ENCODE measurements around the gene EXT2. TPM values are rescaled to one million over a fixed set of nuclear protein-coding genes. Genes with fewer than 3 reads are reported as not detected.

Gene EXT2
- total and polyA plus RNA-seq, 2 experiments from 2014 or later: 99.8 to 209 TPM

GRCh38 chr11:44228379-44228778, 132.9 kb downstream of the EXT2 start:
- no peak overlapping the region for H3K9ac ChIP-seq
- in situ Hi-C loops (cut with MboI): no loop called here
- no peak for DNase-seq
- H3K9me3 ChIP-seq (ENCODE audit: low read depth): no peaks in the 10 kb centered on the region
- TF ChIP-seq EZH2 (IDR thresholded peaks at IDR 0.05; ENCODE audit: insufficient read depth, poor library complexity, severe bottlenecking): no peak
- TF ChIP-seq EZH2phosphoT487 (IDR thresholded peaks at IDR 0.05; ENCODE audit: insufficient read depth, low read depth): no peak
- no peaks in the 10 kb centered on the region for H3K27me3 ChIP-seq (replicated peaks; ENCODE audit: insufficient read depth)
- H3K4me2 ChIP-seq (ENCODE audit: unreplicated experiment): no peak overlapping the region
- 0 out of 2 replicates have a peak, but pooled peaks cover 5% of the 10 kb centered on the region for H3F3A ChIP-seq (ENCODE audit: insufficient read depth)
- no peaks in the 10 kb centered on the region; the same call in 1 of the 2 replicates for H3K36me3 ChIP-seq (ENCODE audit: low read depth)
- no peak overlapping the region for H3K4me3 ChIP-seq
- no peaks in the 10 kb centered on the region for H4K20me1 ChIP-seq (ENCODE audit: insufficient read depth)
- H3K27ac ChIP-seq: no peak overlapping the region
- H3K9me2 ChIP-seq (ENCODE audit: insufficient read depth): no peaks in the 10 kb centered on the region
- peaks cover 33% of the 10 kb centered on the region for H3K4me1 ChIP-seq (ENCODE audit: insufficient read depth)
- H2AFZ ChIP-seq: no peak overlapping the region
- no peaks in the 10 kb centered on the region for H3K79me2 ChIP-seq (ENCODE audit: insufficient read depth)
- WGBS, 2 experiments (ENCODE audit: low coverage in 1 of 2, low lambda C conversion rate in 2 of 2, missing lambda C conversion rate in 2 of 2): 81% methylated on average over 6 of the region's 6 CpGs

- Histone ChIP-seq H3K27me3 (replicated peaks; ENCODE audit: insufficient read depth) (no peaks in the 10 kb centered on the region), H3F3A (ENCODE audit: insufficient read depth) (0 out of 2 replicates have a peak, but pooled peaks cover 5% of the 10 kb centered on the region), H2AFZ (no peak overlapping the region), H3K36me3 (ENCODE audit: low read depth) (no peaks in the 10 kb centered on the region; the same call in 1 of the 2 replicates), H3K4me1 (ENCODE audit: insufficient read depth) (peaks cover 26% of the 10 kb centered on the region), H3K9me2 (ENCODE audit: insufficient read depth) (no peaks in the 10 kb centered on the region), H3K4me2 (ENCODE audit: unreplicated experiment) (peak overlapping the region; percentile 24), H3K79me2 (ENCODE audit: insufficient read depth) (no peaks in the 10 kb centered on the region), H3K4me3 (no peak overlapping the region), H4K20me1 (ENCODE audit: insufficient read depth) (no peaks in the 10 kb centered on the region), H3K9me3 (ENCODE audit: low read depth) (no peaks in the 10 kb centered on the region), H3K27ac (no peak overlapping the region), H3K9ac (no peak overlapping the region)
- TF ChIP-seq EZH2 (IDR thresholded peaks at IDR 0.05; ENCODE audit: insufficient read depth, poor library complexity, severe bottlenecking): no peak
- no peak for TF ChIP-seq EZH2phosphoT487 (IDR thresholded peaks at IDR 0.05; ENCODE audit: insufficient read depth, low read depth)
- WGBS, 2 experiments (ENCODE audit: low coverage in 1 of 2, low lambda C conversion rate in 2 of 2, missing lambda C conversion rate in 2 of 2): 92% methylated on average over 4 of the region's 4 CpGs
- DNase-seq: no peak
- in situ Hi-C loops (cut with MboI): no loop called here
Observed at GRCh38 chr11:44229098-44229497, 133.6 kb downstream of the EXT2 start.

DNA sequence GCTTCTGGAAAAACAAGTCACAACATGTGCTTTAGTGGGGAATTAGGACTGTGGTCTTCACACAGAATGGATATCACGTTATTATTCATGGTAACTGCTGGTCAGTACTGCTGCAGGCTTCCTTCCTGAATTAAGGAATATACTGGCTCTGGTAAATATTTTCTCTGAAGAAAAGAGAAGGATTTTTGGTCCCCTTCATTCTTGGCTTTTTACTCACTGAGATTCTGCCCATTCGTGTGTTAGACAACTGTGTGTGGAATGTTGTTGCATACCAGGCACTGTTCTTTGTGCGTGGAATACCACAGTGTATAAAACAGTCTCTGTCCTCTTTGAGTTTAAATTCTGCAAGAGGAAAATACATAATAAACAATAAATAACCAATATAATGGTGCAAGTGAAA, 134.1 kb downstream of the EXT2 start:
- H3K4me2 ChIP-seq (ENCODE audit: unreplicated experiment): peak overlapping the region; percentile 24
- no peaks in the 10 kb centered on the region for H3K9me2 ChIP-seq (ENCODE audit: insufficient read depth)
- peak; percentile 48 for DNase-seq
- no peak overlapping the region for H3K27ac ChIP-seq
- H4K20me1 ChIP-seq (ENCODE audit: insufficient read depth): no peaks in the 10 kb centered on the region
- 37 to 45% methylated on average over 3 of the region's 3 CpGs for WGBS, 2 experiments (ENCODE audit: low coverage in 1 of 2, low lambda C conversion rate in 2 of 2, missing lambda C conversion rate in 2 of 2)
- TF ChIP-seq EZH2phosphoT487 (IDR thresholded peaks at IDR 0.05; ENCODE audit: insufficient read depth, low read depth): no peak
- TF ChIP-seq EZH2 (IDR thresholded peaks at IDR 0.05; ENCODE audit: insufficient read depth, poor library complexity, severe bottlenecking): no peak
- H3K9ac ChIP-seq: no peak overlapping the region
- H2AFZ ChIP-seq: no peak overlapping the region
- H3K27me3 ChIP-seq (replicated peaks; ENCODE audit: insufficient read depth): no peaks in the 10 kb centered on the region
- peaks cover 23% of the 10 kb centered on the region for H3K4me1 ChIP-seq (ENCODE audit: insufficient read depth)
- no peak overlapping the region for H3K4me3 ChIP-seq
- no peaks in the 10 kb centered on the region for H3K79me2 ChIP-seq (ENCODE audit: insufficient read depth)
- H3F3A ChIP-seq (ENCODE audit: insufficient read depth): 0 out of 2 replicates have a peak, but pooled peaks cover 3% of the 10 kb centered on the region
- H3K9me3 ChIP-seq (ENCODE audit: low read depth): no peaks in the 10 kb centered on the region
- no peaks in the 10 kb centered on the region; the same call in 1 of the 2 replicates for H3K36me3 ChIP-seq (ENCODE audit: low read depth)
- in situ Hi-C loops (cut with MboI): no loop called here

DNA sequence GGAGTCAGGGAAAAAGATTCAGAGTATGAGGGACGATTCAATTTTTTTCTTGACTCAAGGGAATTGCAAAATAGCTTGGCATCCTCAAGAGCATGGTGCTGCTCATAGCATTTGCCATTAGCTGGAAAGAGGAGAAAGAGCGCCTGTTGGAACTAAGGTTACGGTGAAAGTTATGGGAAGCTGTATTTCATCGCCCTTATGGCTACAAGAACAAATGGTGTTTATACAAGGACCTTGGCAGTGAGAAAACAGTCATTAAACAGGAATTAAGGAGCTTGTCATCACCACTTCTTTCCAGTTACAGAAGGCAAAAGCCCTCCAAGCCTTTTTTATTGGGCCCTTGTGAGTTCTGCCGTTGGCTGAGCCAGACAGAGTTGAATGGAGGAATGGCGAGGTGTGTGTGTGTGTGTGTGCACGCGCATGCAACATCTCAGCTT, 140.3 kb downstream of the EXT2 start:
- no peaks in the 10 kb centered on the region; the same call in 1 of the 2 replicates for H3K36me3 ChIP-seq (ENCODE audit: low read depth)
- H3K9ac ChIP-seq: no peak overlapping the region
- H2AFZ ChIP-seq: no peak overlapping the region
- H3K9me2 ChIP-seq (ENCODE audit: insufficient read depth): no peaks in the 10 kb centered on the region
- TF ChIP-seq EZH2phosphoT487 (IDR thresholded peaks at IDR 0.05; ENCODE audit: insufficient read depth, low read depth) (no peak), EZH2 (IDR thresholded peaks at IDR 0.05; ENCODE audit: insufficient read depth, poor library complexity, severe bottlenecking) (no peak)
- H3K79me2 ChIP-seq (ENCODE audit: insufficient read depth): no peaks in the 10 kb centered on the region
- no peaks in the 10 kb centered on the region for H3K27me3 ChIP-seq (replicated peaks; ENCODE audit: insufficient read depth)
- 88% methylated on average over 8 of the region's 8 CpGs for WGBS, 2 experiments (ENCODE audit: low coverage in 1 of 2, low lambda C conversion rate in 2 of 2, missing lambda C conversion rate in 2 of 2)
- H3K4me3 ChIP-seq: no peak overlapping the region
- H3K4me1 ChIP-seq (ENCODE audit: insufficient read depth): 0 out of 2 replicates have a peak, but pooled peaks cover 6% of the 10 kb centered on the region
- H3F3A ChIP-seq (ENCODE audit: insufficient read depth): no peaks in the 10 kb centered on the region
- no peaks in the 10 kb centered on the region for H3K9me3 ChIP-seq (ENCODE audit: low read depth)
- no peak for DNase-seq
- no peaks in the 10 kb centered on the region for H4K20me1 ChIP-seq (ENCODE audit: insufficient read depth)
- H3K27ac ChIP-seq: no peak overlapping the region
- in situ Hi-C loops (cut with MboI): no loop called here
- no peak overlapping the region for H3K4me2 ChIP-seq (ENCODE audit: unreplicated experiment)
